Neural crest cell (in vitro differentiated cells): ENCODE measurements around the gene PCDHGA5. TPM values are rescaled to one million over a fixed set of nuclear protein-coding genes. Genes with fewer than 3 reads are reported as not detected.
"Not testable (repeated sequence)": the region's sequence is repeated elsewhere in the genome, so short reads cannot be mapped to it uniquely, and the experiment has no call there.

Experiments used
- DNase-seq: peaks from one replicate; pipeline ENCODE4 v3.0.0; 2021; ENCODE audit warnings: low read depth, mixed read lengths, low spot score
- H3K27ac Mint-ChIP-seq: one replicate; pipeline ENCODE4 v1.8.0; 2021; ENCODE audit warnings: mild to moderate bottlenecking, mixed read lengths; ENCODE audit not compliant: unreplicated experiment
- H3K27me3 Mint-ChIP-seq: 2 replicates; pipeline ENCODE4 v1.8.0; 2021; ENCODE audit warnings: low read depth, mild to moderate bottlenecking, mixed read lengths
- H3K36me3 Mint-ChIP-seq: 2 replicates; pipeline ENCODE4 v1.8.0; 2021; ENCODE audit warnings: low read depth, mild to moderate bottlenecking, mixed read lengths
- H3K4me1 Mint-ChIP-seq: 2 replicates; pipeline ENCODE4 v1.8.0; 2021; ENCODE audit warnings: mixed read lengths
- H3K4me3 Mint-ChIP-seq: one replicate; pipeline ENCODE4 v1.8.0; 2021; ENCODE audit warnings: mild to moderate bottlenecking, mixed read lengths
- H3K9me3 Mint-ChIP-seq: 2 replicates; pipeline ENCODE4 v1.8.0; 2021; ENCODE audit warnings: mixed read lengths
- total RNA-seq: library from RNA; stranded (reverse); gene quantifications from 2 replicates; pipeline ENCODE4 v1.2.1, GENCODE V29; 2021
- TF ChIP-seq, protein P1 (sequence below): fragments of 200-600 bp; sonication (generic); conservative IDR thresholded peaks from 2 replicates; pipeline ENCODE4 v1.5.0; 2021; ENCODE audit warnings: antibody characterized with exemption, mild to moderate bottlenecking

Gene PCDHGA5
- total RNA-seq, 1 donor from 2014 or later, result 0.51 TPM

DNA sequence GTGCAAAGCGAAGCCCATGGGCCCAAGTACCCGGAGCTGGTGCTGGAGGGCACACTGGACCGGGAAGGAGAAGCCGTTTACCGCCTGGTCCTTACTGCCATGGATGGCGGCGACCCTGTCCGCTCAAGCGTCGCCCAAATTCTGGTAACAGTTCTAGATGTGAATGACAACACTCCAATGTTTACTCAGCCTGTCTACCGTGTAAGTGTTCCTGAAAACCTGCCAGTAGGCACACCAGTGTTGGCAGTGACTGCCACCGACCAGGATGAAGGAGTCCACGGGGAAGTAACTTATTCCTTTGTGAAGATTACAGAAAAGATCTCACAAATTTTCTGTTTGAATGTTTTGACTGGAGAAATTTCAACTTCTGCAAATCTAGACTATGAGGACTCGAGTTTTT lies 10.7 kb downstream of the PCDHGA5 start:
- no peaks in the 10 kb centered on the region for H3K27me3 Mint-ChIP-seq
- H3K4me1 Mint-ChIP-seq, result no peaks in the 10 kb centered on the region
- no peak overlapping the region for H3K4me3 Mint-ChIP-seq
- H3K36me3 Mint-ChIP-seq, result peaks cover 22% of the 10 kb centered on the region
- H3K27ac Mint-ChIP-seq, result no peak overlapping the region
- H3K9me3 Mint-ChIP-seq, result peaks cover 19% of the 10 kb centered on the region
- TF ChIP-seq, protein P1, sequence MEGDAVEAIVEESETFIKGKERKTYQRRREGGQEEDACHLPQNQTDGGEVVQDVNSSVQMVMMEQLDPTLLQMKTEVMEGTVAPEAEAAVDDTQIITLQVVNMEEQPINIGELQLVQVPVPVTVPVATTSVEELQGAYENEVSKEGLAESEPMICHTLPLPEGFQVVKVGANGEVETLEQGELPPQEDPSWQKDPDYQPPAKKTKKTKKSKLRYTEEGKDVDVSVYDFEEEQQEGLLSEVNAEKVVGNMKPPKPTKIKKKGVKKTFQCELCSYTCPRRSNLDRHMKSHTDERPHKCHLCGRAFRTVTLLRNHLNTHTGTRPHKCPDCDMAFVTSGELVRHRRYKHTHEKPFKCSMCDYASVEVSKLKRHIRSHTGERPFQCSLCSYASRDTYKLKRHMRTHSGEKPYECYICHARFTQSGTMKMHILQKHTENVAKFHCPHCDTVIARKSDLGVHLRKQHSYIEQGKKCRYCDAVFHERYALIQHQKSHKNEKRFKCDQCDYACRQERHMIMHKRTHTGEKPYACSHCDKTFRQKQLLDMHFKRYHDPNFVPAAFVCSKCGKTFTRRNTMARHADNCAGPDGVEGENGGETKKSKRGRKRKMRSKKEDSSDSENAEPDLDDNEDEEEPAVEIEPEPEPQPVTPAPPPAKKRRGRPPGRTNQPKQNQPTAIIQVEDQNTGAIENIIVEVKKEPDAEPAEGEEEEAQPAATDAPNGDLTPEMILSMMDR, result no peak
- no peak for DNase-seq

DNA sequence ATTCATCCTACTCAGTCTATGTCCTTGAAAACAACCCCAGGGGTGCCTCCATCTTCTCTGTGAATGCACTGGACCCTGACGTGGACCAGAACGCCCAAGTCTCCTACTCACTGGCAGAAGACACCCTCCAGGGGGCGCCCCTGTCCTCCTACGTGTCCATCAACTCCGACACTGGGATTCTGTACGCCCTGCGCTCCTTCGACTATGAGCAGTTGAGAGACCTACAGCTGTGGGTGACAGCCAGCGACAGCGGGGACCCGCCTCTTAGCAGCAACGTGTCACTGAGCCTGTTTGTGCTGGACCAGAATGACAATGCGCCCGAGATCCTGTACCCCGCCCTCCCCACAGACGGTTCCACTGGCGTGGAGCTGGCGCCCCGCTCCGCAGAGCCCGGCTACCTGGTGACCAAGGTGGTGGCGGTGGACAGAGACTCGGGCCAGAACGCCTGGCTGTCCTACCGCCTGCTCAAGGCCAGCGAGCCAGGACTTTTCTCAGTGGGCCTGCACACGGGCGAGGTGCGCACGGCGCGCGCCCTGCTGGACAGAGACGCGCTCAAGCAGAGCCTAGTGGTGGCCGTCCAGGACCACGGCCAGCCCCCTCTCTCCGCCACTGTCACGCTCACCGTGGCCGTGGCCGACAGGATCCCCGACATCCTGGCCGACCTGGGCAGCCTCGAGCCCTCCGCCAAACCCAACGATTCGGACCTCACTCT lies 11.6 kb downstream of the PCDHGA5 start:
- not testable (repeated sequence) for H3K4me3 Mint-ChIP-seq, DNase-seq, H3K27me3 Mint-ChIP-seq, H3K4me1 Mint-ChIP-seq, H3K27ac Mint-ChIP-seq
- peaks cover 17% of the 10 kb centered on the region for H3K9me3 Mint-ChIP-seq
- H3K36me3 Mint-ChIP-seq, result peaks cover 16% of the 10 kb centered on the region

DNA sequence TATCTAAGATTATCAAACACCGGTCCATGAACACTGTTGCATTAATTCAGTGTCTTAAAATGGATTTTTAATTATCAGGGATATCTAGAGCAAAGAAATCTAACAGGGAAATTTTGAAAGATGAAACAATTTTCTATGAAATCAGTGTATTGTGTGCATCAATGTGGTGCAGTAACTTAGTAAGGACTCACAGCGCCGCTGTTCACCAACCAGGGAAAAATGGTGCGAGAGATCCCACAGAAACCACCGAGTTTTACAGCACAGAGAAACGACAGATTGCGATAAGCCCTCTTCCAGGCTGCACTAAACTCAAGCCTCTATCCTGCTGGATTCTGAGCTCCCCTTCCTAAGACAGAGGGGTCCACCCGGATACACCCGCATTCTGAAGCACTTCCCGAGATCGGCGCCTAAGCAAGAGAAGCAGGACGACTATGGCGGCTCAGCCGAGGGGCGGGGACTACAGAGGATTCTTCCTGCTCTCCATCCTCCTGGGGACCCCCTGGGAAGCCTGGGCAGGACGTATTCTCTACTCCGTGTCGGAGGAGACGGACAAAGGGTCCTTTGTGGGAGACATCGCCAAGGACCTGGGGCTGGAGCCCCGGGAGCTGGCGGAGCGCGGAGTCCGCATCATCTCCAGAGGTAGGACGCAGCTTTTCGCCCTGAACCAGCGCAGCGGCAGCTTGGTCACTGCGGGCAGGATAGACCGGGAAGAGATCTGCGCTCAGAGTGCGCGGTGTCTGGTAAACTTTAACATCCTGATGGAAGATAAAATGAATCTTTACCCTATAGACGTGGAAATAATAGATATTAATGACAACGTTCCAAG lies 18.7 kb downstream of the PCDHGA5 start, which contains the start of gene PCDHGA7:
TSS of gene PCDHGA7 (plus strand) at position 274 of the 826 bp plus-strand sequence. CDS start at position 432, 158 bp downstream.
- Mint-ChIP-seq H3K4me1 (no peaks in the 10 kb centered on the region), H3K27ac (no peak within 1 kb of the TSS), H3K27me3 (no peaks in the 10 kb centered on the region), H3K9me3 (peaks cover 23% of the 10 kb centered on the region), H3K4me3 (no peak within 1 kb of the TSS), H3K36me3 (peaks cover 32% of the 10 kb centered on the region)
- TF ChIP-seq, protein P1, result no peak
- DNase-seq, result no peak

DNA sequence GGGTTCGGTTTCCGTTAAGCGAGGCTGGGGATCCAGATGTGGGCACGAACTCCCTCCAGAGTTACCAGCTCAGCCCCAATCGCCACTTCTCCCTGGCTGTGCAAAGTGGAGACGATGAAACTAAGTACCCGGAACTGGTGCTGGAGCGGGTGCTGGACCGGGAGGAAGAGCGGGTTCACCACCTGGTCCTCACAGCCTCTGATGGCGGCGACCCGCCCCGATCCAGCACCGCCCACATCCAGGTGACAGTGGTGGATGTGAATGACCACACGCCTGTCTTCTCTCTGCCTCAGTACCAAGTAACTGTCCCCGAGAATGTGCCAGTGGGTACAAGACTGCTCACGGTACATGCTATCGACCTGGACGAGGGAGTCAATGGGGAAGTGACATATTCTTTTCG lies 19.4 kb downstream of the PCDHGA5 start:
- peaks cover 24% of the 10 kb centered on the region for H3K9me3 Mint-ChIP-seq
- H3K27ac Mint-ChIP-seq, result no peak overlapping the region

DNA sequence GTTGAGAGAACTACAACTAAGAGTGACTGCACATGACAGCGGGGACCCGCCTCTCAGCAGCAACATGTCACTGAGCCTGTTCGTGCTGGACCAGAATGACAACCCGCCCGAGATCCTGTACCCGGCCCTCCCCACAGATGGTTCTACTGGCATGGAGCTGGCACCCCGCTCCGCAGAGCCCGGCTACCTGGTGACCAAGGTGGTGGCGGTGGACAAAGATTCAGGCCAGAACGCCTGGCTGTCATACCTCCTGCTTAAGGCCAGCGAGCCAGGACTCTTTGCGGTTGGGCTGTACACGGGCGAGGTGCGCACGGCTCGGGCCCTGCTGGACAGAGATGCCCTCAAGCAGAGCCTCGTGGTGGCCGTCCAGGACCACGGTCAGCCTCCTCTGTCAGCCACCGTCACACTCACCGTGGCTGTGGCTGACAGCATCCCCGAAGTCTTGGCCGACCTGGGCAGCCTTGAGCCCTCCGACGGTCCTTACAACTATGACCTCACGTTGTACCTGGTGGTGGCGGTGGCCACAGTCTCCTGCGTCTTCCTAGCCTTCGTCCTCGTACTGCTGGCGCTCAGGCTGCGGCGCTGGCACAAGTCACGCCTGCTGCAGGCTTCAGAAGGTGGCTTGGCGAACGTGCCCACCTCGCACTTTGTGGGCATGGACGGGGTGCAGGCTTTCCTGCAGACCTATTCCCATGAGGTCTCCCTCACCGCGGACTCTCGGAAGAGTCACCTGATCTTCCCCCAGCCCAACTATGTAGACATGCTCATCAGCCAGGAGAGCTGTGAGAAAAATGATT lies 20.7 kb downstream of the PCDHGA5 start:
- no peak overlapping the region for H3K27ac Mint-ChIP-seq
- no peak for DNase-seq
- peaks cover 24% of the 10 kb centered on the region for H3K9me3 Mint-ChIP-seq
- TF ChIP-seq, protein P1, result no peak
- no peak overlapping the region for H3K4me3 Mint-ChIP-seq
- H3K36me3 Mint-ChIP-seq, result peaks cover 39% of the 10 kb centered on the region
- no peaks in the 10 kb centered on the region for H3K4me1 Mint-ChIP-seq
- H3K27me3 Mint-ChIP-seq, result no peaks in the 10 kb centered on the region

More for the DNA sequence above, 19.4 kb downstream of the PCDHGA5 start:
- Mint-ChIP-seq H3K4me3 (no peak overlapping the region), H3K27me3 (no peaks in the 10 kb centered on the region), H3K36me3 (peaks cover 33% of the 10 kb centered on the region), H3K4me1 (no peaks in the 10 kb centered on the region)
- TF ChIP-seq, protein P1, result no peak
- DNase-seq, result no peak
